Measurements from ENCODE around the gene LRP8. TPM values are rescaled to one million over a fixed set of nuclear protein-coding genes. Genes with fewer than 3 reads are reported as not detected.

Gene LRP8
- total RNA-seq, 4 donors from 2014 or later: 0.36 to 4.2 (median 1.4) TPM

DNA sequence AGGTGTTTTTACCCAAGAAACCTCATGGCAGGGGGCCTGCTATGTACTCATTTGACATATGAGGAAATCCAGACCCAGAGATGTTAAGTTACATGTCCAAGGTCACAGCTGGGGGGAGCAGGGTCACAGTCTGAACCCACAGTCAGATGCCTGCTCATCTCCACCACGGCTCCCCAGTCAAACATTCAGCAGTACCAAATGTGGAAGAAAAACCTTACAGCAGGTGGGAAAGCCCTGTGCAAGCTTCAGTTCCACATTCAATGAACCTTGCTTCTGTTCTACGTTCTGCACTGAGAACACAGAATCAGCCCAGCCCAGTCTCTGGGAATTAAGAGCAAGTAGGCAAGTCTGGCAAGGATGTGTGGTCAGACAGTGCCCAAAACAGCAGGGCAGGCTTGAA is 35.2 kb downstream of the LRP8 start:
- in situ Hi-C loops (cut with MboI; ENCODE audit: low sequenced_read_pairs in 4 of 4): no loop called here
- ATAC-seq: no peak

GRCh38 chr1:53291574-53291973 is 36.3 kb downstream of the LRP8 start:
- ATAC-seq (no peak), DNase-seq (no peak)
- intact Hi-C loops (cut with DNase I; ENCODE audit: low total_unique reads) (no loop called here), in situ Hi-C loops (cut with MboI; ENCODE audit: low sequenced_read_pairs in 4 of 4) (no loop called here)
- Histone ChIP-seq H3K4me3 (no peak overlapping the region), H3K9me3 (no peaks in the 10 kb centered on the region), H3K27ac (no peak overlapping the region), H3K27me3 (no peaks in the 10 kb centered on the region), H3K4me1 (peaks cover 4 to 7% of the 10 kb centered on the region in 2 donors), H3K36me3 (no peaks in the 10 kb centered on the region)
- no peak for TF ChIP-seq POLR2A (IDR thresholded peaks at IDR 0.05)
- TF ChIP-seq, protein P1, sequence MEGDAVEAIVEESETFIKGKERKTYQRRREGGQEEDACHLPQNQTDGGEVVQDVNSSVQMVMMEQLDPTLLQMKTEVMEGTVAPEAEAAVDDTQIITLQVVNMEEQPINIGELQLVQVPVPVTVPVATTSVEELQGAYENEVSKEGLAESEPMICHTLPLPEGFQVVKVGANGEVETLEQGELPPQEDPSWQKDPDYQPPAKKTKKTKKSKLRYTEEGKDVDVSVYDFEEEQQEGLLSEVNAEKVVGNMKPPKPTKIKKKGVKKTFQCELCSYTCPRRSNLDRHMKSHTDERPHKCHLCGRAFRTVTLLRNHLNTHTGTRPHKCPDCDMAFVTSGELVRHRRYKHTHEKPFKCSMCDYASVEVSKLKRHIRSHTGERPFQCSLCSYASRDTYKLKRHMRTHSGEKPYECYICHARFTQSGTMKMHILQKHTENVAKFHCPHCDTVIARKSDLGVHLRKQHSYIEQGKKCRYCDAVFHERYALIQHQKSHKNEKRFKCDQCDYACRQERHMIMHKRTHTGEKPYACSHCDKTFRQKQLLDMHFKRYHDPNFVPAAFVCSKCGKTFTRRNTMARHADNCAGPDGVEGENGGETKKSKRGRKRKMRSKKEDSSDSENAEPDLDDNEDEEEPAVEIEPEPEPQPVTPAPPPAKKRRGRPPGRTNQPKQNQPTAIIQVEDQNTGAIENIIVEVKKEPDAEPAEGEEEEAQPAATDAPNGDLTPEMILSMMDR (IDR thresholded peaks at IDR 0.05 in 4 of 5, conservative IDR thresholded peaks at IDR 0.05 in 1 of 5): no peak

More for the DNA sequence above, 35.2 kb downstream of the LRP8 start:
- Histone ChIP-seq H3K36me3 (no peaks in the 10 kb centered on the region), H3K27me3 (no peaks in the 10 kb centered on the region), H3K4me1 (peaks cover 4 to 7% of the 10 kb centered on the region in 2 donors), H3K4me3 (no peak overlapping the region), H3K27ac (no peak overlapping the region), H3K9me3 (no peaks in the 10 kb centered on the region)
- intact Hi-C loops (cut with DNase I; ENCODE audit: low total_unique reads): no loop called here
- no peak for DNase-seq
- no peak for TF ChIP-seq POLR2A (IDR thresholded peaks at IDR 0.05)
- TF ChIP-seq, protein P1 (IDR thresholded peaks at IDR 0.05 in 4 of 5, conservative IDR thresholded peaks at IDR 0.05 in 1 of 5): no peak

DNA sequence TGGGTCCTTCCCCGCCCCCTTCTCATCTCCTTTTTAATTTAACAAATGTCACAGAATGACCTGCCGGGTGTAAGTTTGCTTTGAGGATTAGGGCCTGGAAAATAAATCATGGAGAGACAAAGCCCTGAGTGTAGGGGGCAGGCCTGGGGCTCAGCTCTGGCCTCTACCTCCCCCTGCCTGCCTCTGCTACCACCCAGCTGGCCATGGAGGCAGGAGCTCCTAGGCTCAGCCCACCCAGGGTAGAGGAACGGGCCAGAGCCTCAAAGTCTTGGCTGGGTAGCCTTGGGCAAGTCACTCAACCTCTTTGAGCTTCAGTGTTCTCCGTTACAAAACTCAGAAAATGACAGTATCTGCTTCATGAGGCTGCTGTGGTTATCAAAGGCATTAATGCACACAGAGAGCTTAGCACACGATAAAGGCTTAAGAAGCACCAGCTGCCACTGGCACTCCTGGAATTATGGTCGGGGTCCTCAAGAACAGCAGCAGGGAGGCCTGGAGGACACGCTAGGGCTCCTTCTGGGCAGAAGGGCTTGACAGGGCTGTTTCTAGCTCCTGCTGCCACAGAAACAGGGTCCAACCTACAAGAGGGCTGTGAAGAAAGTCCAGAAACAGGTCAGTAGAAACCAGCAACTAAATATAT is 39.0 kb downstream of the LRP8 start:
- TF ChIP-seq, protein P1 (IDR thresholded peaks at IDR 0.05 in 4 of 5, conservative IDR thresholded peaks at IDR 0.05 in 1 of 5): no peak
- TF ChIP-seq POLR2A (IDR thresholded peaks at IDR 0.05): no peak
- ATAC-seq: no peak
- H3K9me3 ChIP-seq: no peaks in the 10 kb centered on the region
- no peak overlapping the region for H3K27ac ChIP-seq
- no peaks in the 10 kb centered on the region for H3K36me3 ChIP-seq
- H3K27me3 ChIP-seq: no peaks in the 10 kb centered on the region
- in situ Hi-C loops (cut with MboI; ENCODE audit: low sequenced_read_pairs in 4 of 4): no loop called here
- peaks cover 4 to 7% of the 10 kb centered on the region in 2 donors for H3K4me1 ChIP-seq
- no peak overlapping the region for H3K4me3 ChIP-seq
- DNase-seq: no peak
- intact Hi-C loops (cut with DNase I; ENCODE audit: low total_unique reads): no loop called here

- H3K27me3 ChIP-seq: no peaks in the 10 kb centered on the region
- H3K4me3 ChIP-seq: no peak overlapping the region
- H3K36me3 ChIP-seq: no peaks in the 10 kb centered on the region
- ATAC-seq: no peak
- H3K27ac ChIP-seq: no peak overlapping the region
- in situ Hi-C loops (cut with MboI; ENCODE audit: low sequenced_read_pairs in 4 of 4) (no loop called here), intact Hi-C loops (cut with DNase I; ENCODE audit: low total_unique reads) (no loop called here)
- no peak for TF ChIP-seq POLR2A (IDR thresholded peaks at IDR 0.05)
- TF ChIP-seq, protein P1 (IDR thresholded peaks at IDR 0.05 in 4 of 5, conservative IDR thresholded peaks at IDR 0.05 in 1 of 5): no peak
- H3K4me1 ChIP-seq: peaks cover 3 to 4% of the 10 kb centered on the region in 2 donors
- no peak for DNase-seq
- no peaks in the 10 kb centered on the region for H3K9me3 ChIP-seq
These were observed 39.7 kb downstream of the LRP8 start for GRCh38 chr1:53288002-53288789.
